GM19438 (cell line): Measurements from ENCODE around the gene BANP.
"Not testable (repeated sequence)": the region's sequence is repeated elsewhere in the genome, so short reads cannot be mapped to it uniquely, and the experiment has no call there.

Experiments used
- ATAC-seq: cut with Tn5 transposase; IDR thresholded peaks from one replicate; pipeline ENCODE4 v1.9.1; 2021; ENCODE audit warnings: low read depth; ENCODE audit not compliant: unreplicated experiment

Gene BANP

DNA sequence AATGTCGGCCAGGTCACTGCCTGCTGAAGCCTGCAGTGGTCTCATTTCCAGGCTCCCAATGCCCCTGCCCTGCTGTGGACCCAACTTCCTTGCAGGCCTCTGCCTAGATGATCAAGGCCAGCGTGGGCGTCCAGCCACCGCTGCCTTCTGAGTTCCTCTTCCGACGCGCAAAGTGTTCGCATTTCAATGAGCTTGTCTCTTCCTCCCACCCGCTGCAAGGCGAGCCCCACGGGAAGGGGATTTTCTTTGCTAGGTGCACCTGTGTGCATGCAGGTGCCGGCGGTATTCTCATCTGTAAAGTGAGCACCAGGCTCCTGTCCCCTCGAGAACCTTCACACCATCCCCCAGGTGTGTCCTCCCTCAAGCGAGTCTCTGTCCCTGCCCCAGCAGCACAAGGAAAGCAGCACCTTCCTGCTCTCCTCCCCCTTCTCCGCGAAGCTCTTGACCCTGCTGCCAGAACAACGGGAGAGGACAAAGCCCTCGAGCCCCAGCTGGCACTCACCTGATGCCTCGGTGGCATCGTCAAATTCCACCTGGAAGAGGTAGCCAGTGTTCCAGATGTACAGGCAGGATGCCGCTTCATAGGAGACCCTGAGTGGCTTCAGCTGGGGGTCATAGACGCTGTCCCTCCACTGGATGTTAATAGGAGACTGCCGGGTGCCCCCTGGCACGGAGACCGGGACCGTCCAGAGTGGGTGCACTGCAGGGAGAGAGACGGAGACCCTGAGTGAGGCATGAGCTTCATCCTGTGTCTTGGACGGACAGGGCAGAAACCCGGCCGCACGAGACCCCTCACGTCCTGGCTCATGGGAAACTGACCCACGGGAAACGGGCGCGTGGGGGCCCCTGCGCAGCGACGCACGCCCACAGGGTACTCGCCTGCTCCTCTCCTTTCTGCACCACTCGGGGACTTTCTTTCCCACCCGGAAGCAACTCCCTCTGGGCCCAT lies 24.7 kb upstream of the BANP start:
- ATAC-seq = no peak

DNA sequence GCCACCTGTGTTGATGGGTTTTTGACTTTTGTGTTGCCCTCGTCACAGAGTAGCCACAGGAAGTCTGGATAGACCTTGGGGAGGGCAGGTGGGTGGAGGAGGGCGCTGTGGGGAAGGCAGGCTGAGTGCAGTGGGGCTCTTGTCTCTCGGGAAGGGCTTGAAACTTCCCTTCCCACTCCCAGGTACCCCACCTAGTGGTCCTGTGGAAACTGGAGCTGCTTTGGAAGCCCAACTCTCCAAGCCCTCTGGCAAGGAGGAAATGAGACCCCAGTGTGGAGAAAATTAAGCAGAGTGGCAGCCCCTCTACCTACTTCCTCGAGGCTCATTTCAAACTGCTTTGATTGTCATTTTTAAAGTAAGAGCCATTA lies 24.1 kb upstream of the BANP start:
- no peak for ATAC-seq

DNA sequence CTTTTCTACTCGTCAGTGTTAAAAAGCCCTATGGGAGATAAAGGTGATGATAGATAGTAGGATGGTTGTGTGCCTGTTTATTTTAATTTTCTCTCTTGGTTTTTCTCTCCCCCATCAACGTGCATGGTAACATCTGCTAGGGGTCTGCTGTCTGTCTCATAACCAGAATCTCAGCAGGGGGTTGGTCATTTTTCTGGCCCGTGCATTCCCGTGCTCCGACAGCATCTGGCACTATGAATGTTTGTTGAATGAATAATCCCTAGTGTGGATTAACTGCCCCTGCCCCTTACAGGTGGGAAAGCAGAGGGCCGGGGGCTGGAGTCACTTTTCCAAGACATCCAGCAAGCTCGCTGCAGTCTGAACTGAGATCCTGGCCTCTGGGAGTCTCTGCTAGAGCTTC lies 21.2 kb upstream of the BANP start:
- no peak for ATAC-seq

DNA sequence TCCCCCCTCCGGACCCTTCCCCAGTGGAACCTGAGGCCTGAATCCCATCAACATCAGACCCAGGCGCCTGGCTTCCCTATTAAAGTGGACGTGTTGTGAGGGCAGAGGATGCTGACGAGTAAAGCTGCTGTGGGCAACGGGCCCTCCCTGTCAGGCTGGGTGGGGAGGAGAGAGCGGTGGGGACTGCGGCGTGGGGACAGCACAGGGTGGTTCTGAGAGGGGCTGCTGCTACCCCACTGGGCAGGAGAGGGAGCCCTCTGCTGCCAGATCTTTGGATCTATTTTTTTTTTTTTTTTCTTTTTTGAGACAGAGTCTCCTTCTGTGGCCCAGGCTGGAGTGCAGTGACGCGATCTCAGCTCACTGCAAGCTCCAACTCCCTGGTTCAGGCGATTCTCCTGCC lies 20.8 kb upstream of the BANP start:
- ATAC-seq = no peak

DNA sequence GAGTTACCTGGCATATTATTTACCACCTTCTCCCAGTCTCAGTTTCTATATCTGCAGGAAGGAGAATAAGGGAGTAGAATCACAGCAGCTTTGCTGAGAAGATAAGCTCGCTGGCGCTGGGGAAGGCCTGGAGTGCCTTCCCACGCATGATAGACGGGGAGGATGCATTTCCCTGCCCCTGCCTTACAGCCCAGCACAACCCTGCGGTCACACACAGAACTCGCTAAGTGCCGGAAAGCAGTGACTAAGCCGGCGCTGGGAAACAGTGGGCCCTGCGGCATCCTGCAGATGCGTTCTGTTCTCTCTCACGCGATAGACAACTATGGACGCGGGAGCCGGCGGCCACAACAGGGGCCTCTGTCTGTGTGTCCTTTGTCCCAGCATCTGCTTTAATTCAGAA lies 19.7 kb upstream of the BANP start:
- no peak for ATAC-seq

DNA sequence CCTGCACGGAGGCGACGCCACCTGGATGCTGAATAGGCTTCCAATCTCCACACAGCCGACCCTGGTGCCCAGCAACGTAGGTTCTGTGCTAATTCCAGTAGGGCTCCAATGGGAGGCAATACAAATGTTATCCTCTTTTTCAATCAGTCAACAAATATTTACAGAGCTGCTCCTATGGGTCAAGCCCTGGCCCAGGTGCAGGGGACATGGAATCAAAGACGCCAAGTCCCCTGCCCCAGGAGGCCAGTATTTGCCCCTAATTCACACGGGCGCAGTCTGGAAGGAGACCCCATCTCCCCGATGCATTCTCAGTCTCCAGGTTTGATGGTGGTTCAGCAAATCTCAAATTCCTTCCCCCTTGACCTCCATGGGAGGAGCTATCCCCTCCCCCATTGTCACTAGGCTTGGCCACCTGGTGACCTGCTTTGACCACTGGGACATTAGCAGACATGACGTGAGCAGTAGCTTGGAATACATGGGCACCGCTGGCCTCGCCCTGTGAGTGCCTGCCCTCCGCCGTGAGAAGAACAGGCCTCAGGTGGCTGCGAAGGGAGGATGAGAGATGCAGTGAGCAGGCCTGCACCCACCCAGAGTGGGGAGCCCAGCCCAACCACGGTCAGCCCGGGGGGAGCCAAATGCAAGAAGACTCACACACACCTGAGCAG lies 18.6 kb upstream of the BANP start:
- not testable (repeated sequence) for ATAC-seq

DNA sequence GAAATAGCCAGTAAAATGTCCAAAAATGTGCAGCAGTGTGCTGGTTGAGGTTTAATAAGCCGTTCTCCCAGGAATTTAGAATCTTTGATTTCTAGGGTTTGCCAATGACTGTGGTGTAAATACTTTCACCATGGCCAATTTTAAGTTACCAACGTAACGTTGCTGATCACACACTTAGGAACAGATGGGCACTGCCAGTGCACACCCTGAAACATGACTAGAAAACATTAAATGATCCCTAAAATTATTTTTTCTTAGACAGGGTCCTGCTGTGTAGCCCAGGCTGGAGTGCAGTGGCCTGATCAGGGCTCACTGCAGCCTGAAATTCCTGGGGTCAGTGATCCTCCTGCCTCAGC lies 18.1 kb upstream of the BANP start:
- ATAC-seq = no peak

DNA sequence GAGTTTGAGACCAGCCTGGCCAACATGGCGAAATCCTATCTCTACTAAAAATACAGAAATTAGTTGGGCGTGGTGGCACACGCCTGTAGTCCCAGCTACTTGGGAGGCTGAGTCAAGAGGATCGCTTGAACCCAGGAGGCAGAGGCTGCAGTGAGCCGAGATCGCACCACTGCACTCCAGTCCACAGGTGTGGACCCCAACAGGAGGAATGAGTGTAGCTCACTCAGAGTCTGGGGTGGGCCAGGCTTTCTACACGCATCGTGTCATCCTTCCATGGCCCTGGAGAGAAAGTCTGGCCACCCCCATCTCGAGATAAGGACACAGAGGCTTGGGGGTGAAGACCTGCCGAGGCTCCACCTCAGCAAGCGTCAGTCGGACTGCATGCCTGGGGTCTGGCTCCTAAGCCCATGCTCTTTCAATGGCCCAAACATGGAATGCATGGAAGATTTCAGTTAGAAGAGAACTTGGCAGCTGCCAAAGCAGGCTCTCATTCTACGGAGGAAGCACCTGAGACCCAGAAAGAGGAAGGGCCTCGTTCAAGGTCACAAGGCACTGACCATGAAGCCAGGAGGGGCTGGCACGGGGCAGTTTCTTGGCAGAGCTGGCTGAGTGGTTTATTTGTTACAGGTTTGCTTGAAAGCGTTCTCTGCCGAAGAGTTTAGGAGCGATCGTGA lies 16.3 kb upstream of the BANP start:
- not testable (repeated sequence) for ATAC-seq

DNA sequence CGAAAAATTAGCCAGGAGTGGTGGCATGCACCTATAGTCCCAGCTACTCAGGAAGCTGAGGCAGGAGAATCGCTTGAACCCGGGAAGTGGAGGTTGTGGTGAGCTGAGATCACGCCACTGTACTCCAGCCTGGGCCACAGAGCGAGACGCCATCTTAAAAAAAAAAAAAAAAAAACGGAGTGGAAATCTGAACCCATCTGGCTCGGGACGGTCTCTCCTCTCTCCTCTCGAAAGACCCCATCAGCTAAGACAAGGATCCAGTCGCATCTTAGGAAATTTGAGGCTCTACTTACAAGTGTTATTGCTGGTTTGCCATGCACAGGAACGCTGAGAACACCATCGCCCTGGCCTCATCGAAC lies 15.2 kb upstream of the BANP start:
- ATAC-seq = not testable (repeated sequence)

DNA sequence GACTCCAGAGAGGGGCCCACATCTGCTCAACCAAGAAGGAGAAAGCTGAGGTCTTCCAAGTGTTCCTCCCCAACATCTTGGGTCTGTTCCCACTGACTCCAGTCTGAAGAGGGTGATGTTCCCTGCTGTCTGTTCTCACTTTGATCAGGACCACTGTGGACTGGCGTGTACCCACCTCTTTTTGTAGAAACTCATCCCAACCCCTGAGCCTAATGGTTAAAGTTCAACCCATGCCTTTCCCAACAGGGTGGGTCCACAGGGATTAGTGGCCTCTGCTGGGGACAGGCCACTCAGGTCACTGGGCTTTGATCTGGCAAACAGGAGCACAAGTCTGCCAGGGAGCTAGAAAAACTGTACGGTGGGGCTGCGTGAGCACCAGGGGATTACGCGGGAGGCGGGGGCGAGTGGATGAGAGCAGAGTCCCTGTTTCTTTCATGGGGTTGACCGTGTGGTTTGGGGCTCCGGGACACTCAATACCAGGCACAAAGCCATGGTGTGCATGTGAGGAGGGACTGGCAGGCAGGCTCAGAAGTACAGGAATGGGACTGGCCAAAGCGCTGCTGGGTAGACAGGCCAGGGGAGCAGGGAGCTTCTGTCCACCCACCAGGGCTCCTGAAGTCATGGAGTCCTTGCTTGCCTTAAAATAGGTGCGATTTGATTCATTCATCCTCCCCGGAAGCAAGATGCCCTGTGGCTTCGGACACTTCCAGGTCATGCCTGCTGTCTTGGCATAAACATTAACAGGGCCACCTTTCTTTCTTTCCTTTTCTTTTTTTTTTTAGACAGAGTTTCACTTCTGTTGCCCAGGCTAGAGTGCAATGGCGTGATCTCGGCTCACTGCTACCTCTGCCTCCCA lies 14.6 kb upstream of the BANP start, which contains the start of gene CA5A:
Gene CA5A (minus strand): TSS at position 155 of the 856 bp plus-strand sequence. CDS start 79 bp downstream, at position 76.
- ATAC-seq = no peak

DNA sequence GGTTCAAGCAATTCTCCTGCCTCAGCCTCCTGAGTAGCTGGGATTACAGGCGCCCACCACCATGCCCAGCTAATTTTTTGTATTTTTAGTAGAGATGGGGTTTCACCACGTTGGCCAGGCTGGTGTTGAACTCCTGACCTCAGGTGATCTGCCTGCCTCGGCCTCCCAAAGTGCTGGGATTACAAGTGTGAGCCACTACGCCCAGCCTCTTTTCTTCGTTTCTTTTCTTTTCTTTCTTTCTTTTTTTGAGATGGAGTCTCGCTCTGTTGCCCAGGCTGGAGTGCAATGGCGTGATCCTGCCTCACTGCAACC lies 14.0 kb upstream of the BANP start:
- ATAC-seq = not testable (repeated sequence)

DNA sequence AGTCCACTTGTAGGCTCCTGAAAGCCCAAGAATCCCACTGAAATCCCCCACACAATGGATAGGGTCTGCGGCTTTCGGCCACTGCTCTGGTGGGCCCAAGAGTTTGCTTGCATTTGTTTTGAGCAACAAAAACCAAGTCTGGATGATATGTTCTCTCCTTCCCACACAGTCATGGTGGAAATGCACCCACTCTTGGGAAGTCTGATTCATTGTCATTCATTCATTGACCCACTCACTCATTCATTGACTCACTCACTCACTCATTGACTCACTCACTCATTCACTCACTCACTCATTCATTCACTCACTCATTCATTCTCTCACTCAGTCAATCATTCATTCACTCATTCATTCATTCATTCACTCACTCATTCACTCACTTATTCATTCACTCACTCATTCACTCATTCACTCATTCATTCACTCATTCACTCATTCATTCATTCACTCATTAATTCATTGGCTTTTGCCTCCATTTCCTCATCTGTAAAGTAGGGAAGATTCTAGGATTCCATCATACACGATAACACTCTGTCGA lies 12.8 kb upstream of the BANP start:
- no peak for ATAC-seq

DNA sequence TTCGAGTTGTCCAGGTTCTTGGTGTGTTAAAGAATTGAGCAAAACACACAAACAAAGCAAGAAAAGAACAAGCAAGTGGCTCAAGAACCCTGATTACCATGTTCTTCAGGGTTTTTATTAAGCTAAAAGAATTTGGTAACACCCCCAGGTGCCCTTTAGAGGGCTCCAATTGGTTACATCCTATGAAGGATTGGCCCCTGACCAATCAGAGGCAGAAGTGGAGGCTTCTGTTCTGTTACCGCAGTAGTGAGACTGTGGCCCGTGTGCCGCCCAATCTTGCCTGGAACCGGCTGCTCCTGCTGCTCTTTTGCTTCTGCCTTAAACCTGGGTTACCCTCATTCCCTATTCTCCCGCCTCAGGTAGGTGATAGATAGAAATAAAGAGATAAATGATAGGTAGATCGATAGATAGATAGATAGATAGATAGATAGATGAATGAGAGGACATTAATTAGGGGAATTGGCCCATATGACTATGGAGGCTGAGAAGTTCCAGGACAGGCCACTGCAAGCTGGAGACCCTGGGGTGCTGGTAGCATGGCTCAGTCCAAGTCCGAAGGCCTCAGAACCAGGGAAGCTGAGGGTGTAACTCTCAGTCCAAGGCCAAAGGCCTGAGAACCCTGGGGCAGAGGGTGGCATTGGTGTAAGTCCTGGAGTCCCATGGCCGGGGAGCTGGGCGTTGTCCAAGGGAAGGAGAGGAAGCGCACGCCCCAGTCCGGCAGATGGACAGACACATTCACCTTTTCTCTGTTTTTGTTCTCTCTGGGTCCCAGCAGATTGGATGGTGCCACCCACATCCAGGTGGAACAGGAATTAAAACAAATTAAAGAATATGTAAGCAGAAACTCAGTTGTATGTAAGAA lies 11.4 kb upstream of the BANP start:
- no peak for ATAC-seq

DNA sequence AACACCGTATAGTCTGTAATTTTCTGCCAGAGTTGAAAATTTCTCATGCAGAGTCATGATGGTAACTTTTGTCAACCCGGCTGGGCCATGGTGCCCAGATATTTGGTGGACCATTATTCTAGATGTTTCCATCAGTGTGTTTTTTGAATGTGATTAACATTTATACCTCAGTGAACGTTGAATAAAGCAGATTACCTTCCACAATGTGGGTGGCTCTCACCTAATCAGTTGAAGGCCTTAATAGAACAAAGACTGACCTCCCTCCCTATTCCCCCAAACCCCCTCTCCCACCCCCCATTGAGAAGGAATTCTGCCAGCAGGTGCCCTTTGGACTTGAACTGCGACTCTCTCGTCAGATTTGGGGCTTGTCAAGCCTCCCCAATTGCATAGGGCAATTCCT lies 8.6 kb upstream of the BANP start:
- no peak for ATAC-seq

DNA sequence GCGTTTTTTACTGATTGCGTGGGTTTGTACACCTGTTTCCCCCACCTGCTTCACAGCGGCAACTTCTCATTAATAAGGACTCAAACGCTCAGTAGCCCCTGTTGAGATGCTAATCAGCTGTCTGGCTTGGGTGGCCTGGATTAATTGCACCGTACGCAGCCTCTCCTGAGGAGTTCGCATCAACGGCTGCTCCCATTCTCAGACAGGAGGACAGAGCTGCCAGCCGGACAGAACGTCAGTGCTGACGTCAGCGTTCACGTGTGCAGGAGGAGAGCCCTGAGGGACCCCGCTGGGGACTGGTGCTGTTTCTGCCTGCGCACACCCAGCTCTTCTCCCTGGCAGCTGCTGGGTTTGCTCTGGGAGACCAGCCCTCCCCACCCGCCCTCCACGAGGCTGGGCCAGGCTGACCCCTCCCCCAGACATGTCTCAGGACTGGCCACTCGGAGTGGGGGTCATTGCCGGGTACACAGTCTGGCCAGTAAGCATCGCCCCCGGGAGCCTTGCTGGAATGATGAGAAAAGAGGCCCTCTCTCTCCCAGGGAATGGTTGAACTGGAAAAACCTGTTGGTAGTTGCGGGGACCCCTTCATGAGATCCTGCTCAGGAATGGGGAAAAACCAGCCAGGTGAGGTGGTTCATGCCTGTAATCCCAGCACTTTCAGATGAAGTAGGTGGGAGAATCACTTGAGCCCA lies 5.7 kb upstream of the BANP start:
- no peak for ATAC-seq

DNA sequence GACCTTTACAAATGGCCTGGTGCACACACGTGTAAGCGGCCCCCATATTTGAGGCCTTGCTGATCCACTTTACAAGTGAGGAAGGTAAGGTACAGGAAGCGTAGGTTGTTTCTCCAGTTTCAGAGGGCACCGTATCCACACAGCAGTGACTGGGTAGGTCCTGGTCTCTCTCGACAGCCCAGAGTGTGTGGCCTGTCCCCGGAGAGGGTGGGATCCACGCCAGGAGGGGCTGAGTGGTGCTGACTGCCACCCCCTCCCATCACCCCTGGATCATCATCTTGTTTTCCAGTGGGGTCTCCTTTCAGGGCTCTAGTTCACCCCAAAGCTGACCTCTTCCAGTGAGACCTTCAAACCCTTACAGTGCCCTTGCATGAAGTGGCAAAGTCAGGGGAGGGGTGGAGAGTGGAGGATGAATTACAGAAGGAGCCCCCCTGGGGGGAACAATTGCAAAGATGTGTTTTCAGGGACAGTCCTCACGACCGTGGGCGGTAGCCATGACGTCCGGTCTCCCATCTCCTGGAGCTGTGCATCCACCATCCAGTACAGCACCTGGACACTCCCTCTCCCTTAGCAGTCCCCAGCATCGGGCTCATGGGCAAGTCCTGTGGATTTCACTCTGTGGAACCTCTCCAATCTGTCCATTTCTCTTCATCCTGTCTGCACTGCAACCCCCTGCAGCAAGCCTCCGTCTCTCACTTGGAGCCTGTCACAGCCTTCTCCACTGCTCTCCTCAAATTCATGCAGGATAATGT lies 4.5 kb upstream of the BANP start:
- ATAC-seq = no peak

DNA sequence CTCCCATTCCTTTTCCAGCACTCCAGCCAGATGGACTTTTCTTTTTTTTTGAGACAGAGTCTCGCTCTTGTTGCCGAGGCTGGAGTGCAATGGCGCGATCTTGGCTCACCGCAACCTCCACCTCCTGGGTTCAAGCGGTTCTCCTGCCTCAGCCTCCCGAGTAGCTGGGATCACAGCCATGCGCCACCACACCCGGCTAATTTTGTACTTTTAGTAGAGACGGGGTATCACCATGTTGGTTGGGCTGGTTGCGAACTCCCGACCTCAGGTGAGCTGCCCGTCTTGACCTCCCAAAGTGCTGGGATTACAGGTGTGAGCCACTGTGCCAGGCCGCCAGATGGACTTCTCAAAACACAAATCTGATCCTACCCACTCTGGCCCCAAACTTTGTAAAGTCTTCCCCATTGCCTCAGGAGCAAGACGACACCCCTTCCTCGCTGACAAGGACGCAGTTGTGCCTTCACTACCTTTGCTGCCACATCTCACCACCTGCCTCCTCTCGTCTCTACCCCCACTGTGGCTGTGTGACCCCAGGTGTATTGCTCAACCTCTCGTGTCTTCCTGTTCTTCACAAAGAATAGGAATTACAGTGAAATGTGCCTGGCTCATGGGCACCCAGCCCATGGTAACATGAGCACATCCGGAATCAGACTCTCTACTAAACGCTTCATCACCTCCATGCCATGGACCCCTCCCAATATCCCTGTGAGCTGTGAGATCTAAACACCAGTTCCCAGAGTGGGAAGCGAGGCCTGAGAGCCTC lies 3.7 kb upstream of the BANP start:
- no peak for ATAC-seq

DNA sequence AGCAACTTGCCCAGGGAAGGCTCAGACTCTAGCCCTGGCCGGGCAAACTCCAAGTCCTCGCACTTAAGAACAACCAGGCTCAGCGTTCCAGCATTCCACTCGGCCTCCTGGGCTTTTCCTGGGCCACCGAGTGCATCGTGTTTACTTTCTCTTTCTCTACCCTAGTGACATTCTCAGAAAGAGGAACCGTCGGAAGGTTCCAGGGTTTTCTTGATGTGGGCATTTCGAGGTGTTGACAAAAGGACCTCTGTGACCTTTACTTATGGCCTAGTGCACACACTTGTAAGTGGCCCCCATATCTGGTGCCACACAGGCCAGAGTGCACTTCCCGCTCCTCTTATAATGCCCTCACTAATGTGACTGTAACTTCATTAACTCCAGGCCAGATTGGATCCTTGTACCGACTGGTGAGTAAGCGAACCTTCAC lies 3.1 kb upstream of the BANP start:
- ATAC-seq = no peak
